Stimulated activated CD4-positive, alpha-beta T cell treated with anti-CD3 and anti-CD28 coated beads, TNF-alpha, amount 100 ng/mL, for 1 hour (primary cell): Measurements from ENCODE around the gene ZNF319.

Source experiments
- DNase-seq, 3 donors: peaks; one replicate each; pipeline ENCODE4 v3.0.0-alpha.2; 2020; ENCODE audit warnings: low read depth in 3 of 3, low spot score in 1 of 3

ZNF319 gene

GRCh38 chr16:57998992-57999365 lies 1.5 kb downstream of the ZNF319 start:
- DNase-seq: no peak

- peak in 2 of 3 donors; percentile 20 to 22 for DNase-seq
These were observed 2.0 kb downstream of the ZNF319 start for GRCh38 chr16:57998486-57998885.

DNA sequence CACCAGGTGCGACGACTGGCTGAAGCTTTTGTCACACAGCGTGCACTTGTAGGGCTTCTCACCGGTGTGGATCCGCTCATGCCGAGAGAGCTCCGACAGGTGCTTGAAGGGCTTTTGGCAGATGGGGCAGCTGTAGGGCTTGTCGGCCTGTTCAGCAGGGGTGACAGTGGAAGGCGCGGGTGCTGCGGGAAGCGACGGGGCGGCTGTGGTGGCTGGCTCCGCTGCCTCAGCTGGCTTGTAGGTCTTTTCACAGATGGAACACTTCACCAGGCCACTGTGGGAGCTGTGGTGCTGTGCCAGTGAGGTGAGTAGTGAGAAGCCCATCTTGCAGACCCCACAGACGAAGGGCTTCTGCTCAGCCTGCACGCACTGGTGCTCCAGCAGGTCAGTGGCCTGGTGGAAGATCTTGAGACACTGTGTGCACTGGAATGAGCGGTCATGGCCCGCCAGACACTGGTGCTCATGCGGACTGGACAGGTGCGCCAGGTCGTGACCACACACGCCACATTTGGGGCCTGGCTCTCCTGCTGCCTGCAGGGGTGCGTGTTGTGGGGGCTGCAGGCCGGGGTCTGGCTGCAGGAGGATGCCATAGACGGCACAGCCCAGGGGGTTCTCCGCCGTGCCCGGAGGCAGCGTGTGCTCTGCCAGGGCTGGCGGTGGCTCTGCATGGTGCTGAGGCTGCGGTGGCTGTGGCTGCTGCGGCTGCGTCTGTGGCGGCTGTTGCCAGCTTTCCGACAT lies 2.8 kb downstream of the ZNF319 start:
- DNase-seq: no peak

- DNase-seq: no peak
These were observed 3.3 kb downstream of the ZNF319 start for GRCh38 chr16:57997176-57997527.

GRCh38 chr16:57996406-57997175 lies 3.9 kb downstream of the ZNF319 start:
- no peak for DNase-seq

- no peak for DNase-seq
These were observed 4.6 kb downstream of the ZNF319 start for GRCh38 chr16:57995721-57996405.

DNA sequence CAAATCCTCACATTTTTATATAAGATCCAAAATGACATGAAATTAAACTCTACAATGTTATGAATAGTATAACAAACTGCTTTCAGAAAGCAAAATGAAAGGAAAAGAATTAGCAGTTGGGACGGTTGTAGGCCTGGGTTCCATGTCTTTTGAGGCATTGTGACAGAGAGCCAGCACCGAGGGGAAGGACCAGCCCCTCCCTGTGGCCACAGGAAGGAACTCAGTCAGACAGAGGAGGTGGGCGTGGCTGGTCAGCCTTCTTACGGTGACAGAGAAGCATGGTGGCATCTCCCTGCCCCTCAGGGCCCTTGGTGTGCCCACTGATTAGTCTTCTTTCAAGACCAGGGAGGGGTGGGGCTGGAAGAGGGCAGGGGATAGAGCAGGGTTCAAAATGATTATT lies 5.7 kb downstream of the ZNF319 start:
- no peak for DNase-seq

- no peak for DNase-seq
These were observed 6.1 kb downstream of the ZNF319 start for GRCh38 chr16:57994361-57994760.

- DNase-seq: no peak
These were observed 6.6 kb downstream of the ZNF319 start for GRCh38 chr16:57993897-57994296.

DNA sequence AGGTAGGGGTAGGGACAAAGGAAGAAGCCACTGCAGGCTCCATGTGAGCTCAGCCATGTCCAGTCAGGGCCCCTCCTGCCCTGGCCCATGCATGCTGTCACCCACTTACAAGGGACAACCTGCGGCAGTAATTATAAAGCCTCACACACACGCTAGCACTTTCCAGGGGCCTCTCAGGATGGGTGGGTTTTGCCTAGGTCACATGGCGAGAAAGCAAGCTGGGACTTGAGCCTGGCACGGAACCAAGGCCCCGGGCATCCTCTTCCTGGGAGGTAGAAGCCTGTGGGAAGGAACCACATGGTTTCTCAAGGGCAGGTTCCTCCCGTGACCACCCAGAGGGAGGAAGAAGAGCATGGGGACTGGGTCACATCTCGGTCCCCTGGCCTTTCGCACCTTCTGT lies 7.0 kb downstream of the ZNF319 start:
- DNase-seq: no peak

DNA sequence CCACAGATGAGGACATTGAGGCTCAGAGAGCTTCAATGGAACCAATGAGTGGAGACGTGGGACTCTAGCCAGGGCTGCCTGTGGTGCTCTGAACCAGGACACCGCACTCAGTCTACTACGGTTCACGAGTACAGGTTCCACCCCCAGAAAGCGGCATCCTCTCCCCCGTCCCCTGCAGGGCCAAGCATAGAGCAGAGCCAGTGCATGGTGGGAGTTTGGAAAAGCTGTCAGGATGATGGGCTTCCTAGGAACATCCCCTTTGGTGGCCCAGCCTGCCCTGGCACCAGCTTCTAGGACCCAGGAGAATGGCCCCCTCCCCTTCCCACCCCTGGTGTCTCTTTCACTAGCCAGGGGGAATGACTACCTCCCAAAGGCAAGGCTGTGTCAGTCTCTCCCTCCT lies 8.4 kb downstream of the ZNF319 start:
- DNase-seq: no peak

GRCh38 chr16:57991551-57992059 lies 8.9 kb downstream of the ZNF319 start:
- DNase-seq: no peak

GRCh38 chr16:57988929-57989328 lies 11.5 kb downstream of the ZNF319 start:
- no peak for DNase-seq

GRCh38 chr16:57987441-57988177 lies 12.9 kb downstream of the ZNF319 start:
- DNase-seq: no peak

- no peak for DNase-seq
These were observed 14.3 kb downstream of the ZNF319 start for GRCh38 chr16:57986196-57986595.

DNA sequence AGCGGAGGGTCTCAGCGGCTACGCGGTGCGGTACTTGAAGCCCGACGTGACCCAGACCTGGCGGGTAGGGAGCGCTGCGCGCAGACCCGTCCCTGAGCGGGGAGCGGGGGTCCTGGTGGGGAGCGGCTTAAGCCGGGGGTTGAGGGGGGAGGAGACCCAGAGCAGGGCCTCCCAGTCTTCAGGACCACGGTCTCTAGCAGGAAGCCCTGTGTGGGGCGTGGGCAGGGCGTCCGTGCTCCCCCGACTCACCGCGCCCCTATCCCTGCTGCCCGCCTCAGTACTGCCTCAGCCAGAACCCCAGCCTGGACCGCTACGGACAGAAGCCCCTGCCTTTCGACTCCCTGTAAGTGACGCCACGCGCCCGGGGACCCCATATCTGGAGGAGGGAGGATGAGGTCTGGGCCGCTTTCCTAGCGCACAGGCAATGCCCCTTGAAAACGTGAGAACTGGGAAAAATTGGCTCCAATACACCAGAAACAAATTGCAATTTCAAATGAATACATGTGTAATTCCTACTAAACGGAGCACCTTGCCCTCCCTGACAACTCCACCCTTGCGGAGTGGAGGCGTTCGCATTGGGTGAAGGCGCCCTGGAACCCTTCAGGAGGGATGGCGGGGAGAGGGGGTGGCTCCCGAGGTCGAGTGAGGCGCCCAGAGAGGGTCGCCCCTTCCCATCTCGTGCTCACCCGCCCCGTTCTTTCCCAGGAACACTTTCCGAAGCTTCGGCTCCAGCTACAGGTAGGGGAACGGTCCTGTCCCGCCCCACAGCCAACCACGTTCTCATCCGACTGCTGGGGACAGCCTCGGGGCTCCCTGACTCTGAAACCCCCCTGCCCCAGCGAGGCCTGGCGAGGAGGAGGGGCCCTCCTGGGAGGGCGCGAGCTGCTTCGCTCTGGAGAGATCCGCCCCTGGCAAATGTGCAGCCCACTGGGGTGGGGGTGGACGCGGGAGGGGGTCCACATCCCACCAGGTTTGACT lies 15.0 kb downstream of the ZNF319 start:
- DNase-seq: no peak

DNA sequence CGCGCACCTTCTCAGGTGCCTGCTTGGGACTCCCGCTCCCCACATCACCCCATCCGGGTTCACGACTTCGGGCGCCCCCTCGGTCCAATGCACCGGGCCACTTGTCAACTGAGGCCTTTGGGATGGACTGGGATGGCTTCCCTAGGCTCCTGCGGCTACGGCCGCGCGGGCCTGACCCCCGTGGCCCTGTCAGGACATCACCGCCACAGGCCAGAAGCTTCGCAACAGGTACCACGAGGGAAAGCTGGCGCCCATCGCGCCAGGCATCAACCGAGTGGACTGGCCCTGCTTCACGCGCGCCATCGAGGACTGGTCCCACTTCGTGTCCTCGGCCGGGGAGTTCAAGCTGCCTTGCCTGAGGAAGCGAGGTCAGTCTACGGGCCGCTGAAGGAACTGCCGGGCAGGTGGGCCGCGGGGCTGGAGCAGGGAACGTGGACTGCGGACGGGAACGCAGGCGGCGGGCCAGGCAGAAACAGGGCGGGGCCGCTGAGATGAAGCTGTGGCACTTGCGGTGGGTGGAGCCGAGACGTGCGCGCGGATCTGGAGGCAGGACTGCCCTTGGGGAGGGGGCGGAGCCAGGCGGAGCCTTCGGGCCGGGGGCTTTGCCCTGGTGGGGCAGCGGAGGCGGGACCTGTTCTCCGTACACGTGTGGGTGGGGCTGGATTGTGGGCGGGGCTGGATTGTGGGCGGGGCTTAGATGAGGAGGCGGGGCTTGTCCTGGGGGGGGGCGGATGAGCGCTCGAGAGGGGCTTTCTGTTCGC lies 15.8 kb downstream of the ZNF319 start:
- peak; percentile 83 to 84 (median 83) for DNase-seq

DNA sequence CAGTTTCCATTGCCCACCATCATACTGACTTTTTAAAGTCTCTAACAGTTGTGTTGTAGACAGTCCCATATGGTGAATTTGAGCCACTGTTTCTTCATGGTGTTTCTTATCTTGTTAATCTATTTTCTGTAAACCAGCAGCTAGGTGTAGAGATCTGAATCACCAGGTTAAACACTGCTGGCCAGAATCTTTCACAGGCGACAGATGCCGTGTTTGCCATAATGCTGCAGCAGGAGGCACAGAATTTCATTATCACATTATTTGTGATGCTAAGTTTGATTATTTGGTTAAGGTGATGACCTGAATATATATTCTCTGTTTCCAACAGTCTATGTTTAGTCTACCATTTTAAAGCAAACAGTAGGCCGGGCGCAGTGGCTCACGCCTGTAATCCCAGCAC lies 18.1 kb downstream of the ZNF319 start:
- DNase-seq: no peak

GRCh38 chr16:57981636-57982035 lies 18.8 kb downstream of the ZNF319 start:
- no peak for DNase-seq
